Karpas-422 (cell line): ENCODE measurements around the gene MVD. TPM values are rescaled to one million over a fixed set of nuclear protein-coding genes. Genes with fewer than 3 reads are reported as not detected.
A peak's percentile ranks its signal among the peaks of the same experiment; 100 is the strongest.
"Not testable (repeated sequence)": the region's sequence is repeated elsewhere in the genome, so short reads cannot be mapped to it uniquely, and the experiment has no call there.

Experiments
- DNase-seq: peaks from one replicate; pipeline ENCODE4 v3.0.0-alpha.2; 2015
- H2AFZ ChIP-seq: fragments of 200-600 bp; sonication (generic); 2 replicates; pipeline ENCODE4 v1.6.1; 2014; ENCODE audit warnings: antibody characterized with exemption, low read length, mixed read lengths
- H3K27ac ChIP-seq: fragments of 200-600 bp; sonication (generic); 2 replicates; pipeline ENCODE4 v1.5.1; 2014; ENCODE audit warnings: mild to moderate bottlenecking, low read length, moderate library complexity
- H3K27me3 ChIP-seq: fragments of 200-600 bp; sonication (generic); 2 replicates; pipeline ENCODE4 v1.6.1; 2014; ENCODE audit warnings: low read length, mixed read lengths
- H3K36me3 ChIP-seq: fragments of 200-600 bp; sonication (generic); 2 replicates; pipeline ENCODE4 v1.6.1; 2014; ENCODE audit warnings: low read length, mixed read lengths; ENCODE audit not compliant: insufficient read depth
- H3K4me1 ChIP-seq: fragments of 200-600 bp; sonication (generic); 2 replicates; pipeline ENCODE4 v1.6.1; 2014; ENCODE audit warnings: mild to moderate bottlenecking, low read length, mixed read lengths
- H3K4me2 ChIP-seq: fragments of 200-600 bp; sonication (generic); 2 replicates; pipeline ENCODE4 v1.6.1; 2014; ENCODE audit warnings: low read length, low read depth, mild to moderate bottlenecking; ENCODE audit not compliant: poor library complexity, severe bottlenecking
- H3K4me3 ChIP-seq: fragments of 200-600 bp; sonication (generic); 2 replicates; pipeline ENCODE4 v1.5.1; 2014; ENCODE audit warnings: mild to moderate bottlenecking, antibody characterized with exemption, low read length, mixed read lengths
- H3K79me2 ChIP-seq: fragments of 200-600 bp; sonication (generic); 2 replicates; pipeline ENCODE4 v1.6.1; 2014; ENCODE audit warnings: mild to moderate bottlenecking, low read length, mixed read lengths
- H3K9ac ChIP-seq: fragments of 200-600 bp; sonication (generic); 2 replicates; pipeline ENCODE4 v1.6.0; 2014; ENCODE audit warnings: low read length
- H3K9me2 ChIP-seq: fragments of 200-600 bp; sonication (generic), shearing (Covaris generic); replicated peaks from 2 replicates; pipeline ENCODE4 v1.6.0; 2014; ENCODE audit warnings: mild to moderate bottlenecking, low read length, moderate library complexity; ENCODE audit not compliant: insufficient read depth
- H3K9me3 ChIP-seq: fragments of 300-700, 200-600 bp; sonication (generic); 2 replicates; pipeline ENCODE4 v1.6.1; 2014; ENCODE audit warnings: low read length, mixed read lengths
- H4K20me1 ChIP-seq: fragments of 200-600 bp; sonication (generic); 2 replicates; pipeline ENCODE4 v1.6.1; 2014; ENCODE audit warnings: mild to moderate bottlenecking, antibody characterized with exemption, low read length, low read depth; ENCODE audit not compliant: insufficient read depth
- total RNA-seq: library from RNA; depleted of rRNA; stranded (reverse); fragments of >200 nt; shearing (Covaris generic); gene quantifications from 2 replicates; pipeline ENCODE4 v1.2.3, GENCODE V29; 2014; ENCODE audit warnings: low replicate concordance

The MVD gene
- total RNA-seq, 1 experiment from 2014 or later: 35.0 TPM

DNA sequence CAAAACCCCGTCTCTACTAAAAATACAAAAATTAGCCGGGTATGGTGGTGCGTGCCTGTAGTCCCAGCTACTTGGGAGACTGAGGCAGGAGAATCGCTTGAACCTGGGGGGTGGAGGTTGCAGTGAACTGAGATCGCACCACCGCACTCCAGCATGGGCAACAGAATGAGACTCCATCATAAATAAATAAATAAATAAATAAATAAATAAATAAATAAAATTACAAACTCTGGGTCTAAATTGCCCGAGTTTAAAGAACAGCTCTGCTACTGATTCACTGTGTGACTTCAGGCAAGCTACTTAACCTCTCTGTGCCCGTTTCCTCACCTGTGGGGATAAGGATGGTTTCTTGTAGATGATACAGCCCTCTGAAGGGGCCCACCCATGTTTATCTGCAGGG lies 6.6 kb upstream of the MVD start:
- not testable (repeated sequence) for DNase-seq, H4K20me1 ChIP-seq, H3K79me2 ChIP-seq, H3K4me3 ChIP-seq, H3K27me3 ChIP-seq, H3K9me3 ChIP-seq, H2AFZ ChIP-seq, H3K27ac ChIP-seq, H3K9me2 ChIP-seq, H3K36me3 ChIP-seq, H3K9ac ChIP-seq, H3K4me2 ChIP-seq
- peaks cover 12% of the 10 kb centered on the region for H3K4me1 ChIP-seq

DNA sequence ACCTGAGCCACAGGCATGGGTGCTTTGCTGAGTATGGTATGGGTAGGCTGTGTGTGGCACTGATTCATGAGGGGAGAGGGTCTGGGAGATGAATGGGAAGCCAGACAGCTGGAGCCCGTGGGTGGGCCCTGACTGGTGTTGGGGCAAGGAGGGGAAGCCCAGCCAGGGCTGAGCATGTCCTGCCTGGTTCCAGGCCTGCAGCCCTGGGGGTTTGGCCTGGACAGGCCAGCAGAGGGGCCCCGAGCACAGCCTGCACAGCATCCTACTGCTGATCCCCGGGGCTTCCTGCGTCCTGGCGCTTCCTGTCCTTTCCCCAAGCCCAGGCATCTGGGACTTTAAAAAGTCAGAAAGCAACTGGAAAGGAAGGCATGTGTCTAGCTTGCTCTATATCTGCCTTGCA lies 4.6 kb upstream of the MVD start:
- no peaks in the 10 kb centered on the region for H3K9me2 ChIP-seq
- no peaks in the 10 kb centered on the region for H3K36me3 ChIP-seq
- no peak overlapping the region for H3K27ac ChIP-seq
- no peaks in the 10 kb centered on the region for H3K9me3 ChIP-seq
- H3K9ac ChIP-seq: no peak overlapping the region
- peaks cover 20% of the 10 kb centered on the region for H3K4me1 ChIP-seq
- no peak overlapping the region for H3K4me3 ChIP-seq
- DNase-seq: no peak
- H3K27me3 ChIP-seq: no peaks in the 10 kb centered on the region
- peaks cover 13% of the 10 kb centered on the region for H3K79me2 ChIP-seq
- H2AFZ ChIP-seq: no peak overlapping the region
- H3K4me2 ChIP-seq: no peak overlapping the region
- no peaks in the 10 kb centered on the region for H4K20me1 ChIP-seq

DNA sequence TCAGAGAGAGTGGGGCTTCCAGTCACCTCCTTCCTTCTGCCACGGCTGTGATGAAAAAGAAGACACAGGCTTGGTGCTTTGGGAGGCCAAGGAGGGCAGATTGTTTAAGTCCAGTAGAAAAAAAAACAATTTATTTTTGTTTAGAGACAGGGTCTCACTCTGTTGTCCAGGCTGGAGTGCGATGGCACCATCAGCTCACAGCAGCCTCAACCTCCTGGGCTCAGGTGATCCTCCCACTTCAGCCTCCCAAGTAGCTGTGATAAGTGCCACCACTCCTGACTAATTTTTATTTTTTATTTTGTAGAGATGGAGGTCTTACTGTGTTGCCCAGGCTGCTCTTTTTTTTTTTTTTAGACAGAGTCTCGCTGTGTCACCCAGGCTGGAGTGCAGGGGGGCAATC lies 2.7 kb upstream of the MVD start:
- Histone ChIP-seq H2AFZ (no peak overlapping the region), H3K27me3 (no peaks in the 10 kb centered on the region), H3K79me2 (peaks cover 31% of the 10 kb centered on the region), H3K9me2 (no peaks in the 10 kb centered on the region), H3K9me3 (no peaks in the 10 kb centered on the region), H4K20me1 (no peaks in the 10 kb centered on the region), H3K9ac (peak overlapping the region; percentile 41; the same call in 1 of the 2 replicates), H3K4me1 (peaks cover 33% of the 10 kb centered on the region), H3K27ac (peak overlapping the region; percentile 81), H3K4me3 (peak overlapping the region; percentile 5; the same call in 1 of the 2 replicates), H3K36me3 (no peaks in the 10 kb centered on the region), H3K4me2 (peak overlapping the region; percentile 88)
- no peak for DNase-seq

DNA sequence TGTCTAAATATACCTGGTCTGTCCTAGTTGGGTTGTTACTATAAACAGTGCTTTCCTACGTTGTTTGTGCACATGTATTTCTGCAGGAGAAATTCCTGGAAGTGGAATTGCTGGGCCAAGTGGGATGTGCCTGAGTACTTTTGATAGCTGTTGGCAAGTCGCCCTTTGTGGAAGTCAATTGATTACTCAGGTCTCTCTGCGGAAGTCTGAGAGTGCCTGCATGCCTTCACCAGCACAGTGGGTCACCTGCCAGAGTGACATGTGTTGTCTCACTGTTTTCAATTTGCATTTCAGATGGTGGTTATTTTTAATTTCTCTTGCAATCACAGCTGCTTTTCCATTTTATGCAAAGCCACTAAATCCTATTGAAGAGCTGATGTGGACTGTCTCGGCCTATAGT lies 2.3 kb upstream of the MVD start:
- peak; percentile 67 for DNase-seq
- H3K4me1 ChIP-seq: peaks cover 33% of the 10 kb centered on the region
- no peak overlapping the region for H2AFZ ChIP-seq
- H3K9me3 ChIP-seq: no peaks in the 10 kb centered on the region
- H3K79me2 ChIP-seq: peaks cover 33% of the 10 kb centered on the region
- peak overlapping the region; percentile 41 for H3K9ac ChIP-seq
- H3K4me2 ChIP-seq: peak overlapping the region; percentile 88
- no peaks in the 10 kb centered on the region for H3K27me3 ChIP-seq
- H3K36me3 ChIP-seq: no peaks in the 10 kb centered on the region
- H3K4me3 ChIP-seq: peak overlapping the region; percentile 5; the same call in 1 of the 2 replicates
- H3K27ac ChIP-seq: peak overlapping the region; percentile 81
- H3K9me2 ChIP-seq: no peaks in the 10 kb centered on the region
- H4K20me1 ChIP-seq: no peaks in the 10 kb centered on the region

DNA sequence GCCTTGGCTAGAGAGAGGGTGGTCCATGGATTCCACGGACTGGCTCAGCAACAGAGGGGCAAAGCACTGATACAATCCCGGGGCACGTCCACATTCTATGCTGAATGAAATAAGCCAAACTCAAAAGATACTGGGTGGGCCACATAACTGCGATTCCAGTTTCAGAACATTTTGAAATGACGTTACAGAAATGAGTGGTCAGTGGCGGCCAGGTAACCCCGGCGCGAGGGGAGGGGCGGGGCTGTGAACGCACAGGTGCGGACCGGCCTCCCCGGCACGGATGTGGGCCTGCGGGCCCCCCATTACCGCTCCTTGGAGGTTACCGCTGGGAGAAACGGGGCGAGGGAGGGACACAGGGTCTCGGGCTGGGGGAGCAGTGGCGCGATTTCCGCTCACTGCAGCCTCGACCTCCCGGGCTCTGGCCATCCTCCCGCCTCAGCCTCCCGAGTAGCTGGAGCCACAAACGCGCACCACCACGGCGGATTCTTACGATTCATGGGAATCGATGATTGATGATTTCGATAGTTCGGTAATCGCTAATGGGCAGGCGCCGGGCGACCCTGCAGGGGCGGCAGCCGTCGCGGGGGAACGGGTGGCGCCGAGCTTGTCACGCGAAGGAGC lies 559 bp downstream of the MVD start:
- Histone ChIP-seq H3K36me3 (no peaks in the 10 kb centered on the region), H3K4me2 (peak overlapping the region; percentile 83), H3K27me3 (no peaks in the 10 kb centered on the region), H3K9me3 (no peaks in the 10 kb centered on the region), H3K4me3 (peak overlapping the region; percentile 89), H3K4me1 (peaks cover 33% of the 10 kb centered on the region), H2AFZ (peak overlapping the region; percentile 47; the same call in 1 of the 2 replicates), H3K9me2 (no peaks in the 10 kb centered on the region), H3K79me2 (peaks cover 47% of the 10 kb centered on the region), H3K27ac (peak overlapping the region; percentile 64), H4K20me1 (peaks cover 4% of the 10 kb centered on the region; the same call in 1 of the 2 replicates), H3K9ac (peak overlapping the region; percentile 88)
- DNase-seq: peak; percentile 58

DNA sequence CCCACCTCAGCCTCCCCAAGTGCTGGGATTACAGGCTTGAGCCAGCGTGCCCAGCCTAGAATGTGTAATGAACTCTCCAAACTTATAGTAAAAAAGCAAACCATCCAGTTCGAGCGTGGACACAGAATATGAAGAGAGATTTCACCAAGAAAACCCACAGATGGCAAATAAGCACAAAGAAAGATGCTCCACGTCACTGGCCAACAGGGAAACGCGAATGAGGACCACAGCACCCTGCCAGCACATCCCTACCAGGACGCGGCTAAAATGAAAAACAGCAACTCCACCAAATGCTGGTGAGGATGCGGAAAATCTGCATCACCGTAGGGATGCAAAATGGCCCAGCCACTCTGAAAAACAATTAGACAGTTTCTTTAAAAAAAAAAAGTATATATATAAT lies 1.4 kb downstream of the MVD start:
- Histone ChIP-seq H3K36me3 (no peaks in the 10 kb centered on the region), H2AFZ (no peak overlapping the region), H3K27me3 (no peaks in the 10 kb centered on the region), H3K4me1 (peaks cover 33% of the 10 kb centered on the region), H3K27ac (peak overlapping the region; percentile 31), H4K20me1 (peaks cover 4% of the 10 kb centered on the region; the same call in 1 of the 2 replicates), H3K9me2 (no peaks in the 10 kb centered on the region), H3K4me3 (peak overlapping the region; percentile 42; the same call in 1 of the 2 replicates), H3K4me2 (peak overlapping the region; percentile 83), H3K79me2 (peaks cover 47% of the 10 kb centered on the region), H3K9ac (peak overlapping the region; percentile 53), H3K9me3 (no peaks in the 10 kb centered on the region)
- no peak for DNase-seq

DNA sequence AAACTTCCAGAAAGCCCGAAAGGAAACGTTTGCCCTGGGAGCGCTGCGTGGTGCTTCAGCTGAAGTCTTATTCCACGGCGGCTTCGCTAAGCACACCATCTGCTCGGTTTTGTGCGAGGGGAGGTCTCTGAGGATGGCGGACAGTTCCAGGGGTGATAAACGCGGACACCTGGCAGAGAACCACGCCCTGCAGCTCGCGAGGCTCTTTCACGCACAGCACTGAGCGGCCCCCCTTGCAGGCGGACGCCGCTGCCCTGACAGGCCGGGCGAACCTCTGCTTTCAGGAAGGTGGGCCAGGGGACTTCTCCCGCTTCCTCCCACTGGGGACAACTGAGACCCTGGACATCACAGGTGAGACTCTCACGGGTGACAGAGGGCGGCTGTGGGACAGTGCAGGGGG lies 3.7 kb downstream of the MVD start:
- Histone ChIP-seq H3K9me3 (no peaks in the 10 kb centered on the region), H3K79me2 (peaks cover 47% of the 10 kb centered on the region), H3K27me3 (no peaks in the 10 kb centered on the region), H3K36me3 (no peaks in the 10 kb centered on the region), H3K9ac (no peak overlapping the region), H3K4me3 (no peak overlapping the region), H2AFZ (no peak overlapping the region), H3K4me1 (peaks cover 18% of the 10 kb centered on the region), H3K9me2 (no peaks in the 10 kb centered on the region), H3K4me2 (no peak overlapping the region), H4K20me1 (peaks cover 4% of the 10 kb centered on the region; the same call in 1 of the 2 replicates), H3K27ac (no peak overlapping the region)
- DNase-seq: no peak

DNA sequence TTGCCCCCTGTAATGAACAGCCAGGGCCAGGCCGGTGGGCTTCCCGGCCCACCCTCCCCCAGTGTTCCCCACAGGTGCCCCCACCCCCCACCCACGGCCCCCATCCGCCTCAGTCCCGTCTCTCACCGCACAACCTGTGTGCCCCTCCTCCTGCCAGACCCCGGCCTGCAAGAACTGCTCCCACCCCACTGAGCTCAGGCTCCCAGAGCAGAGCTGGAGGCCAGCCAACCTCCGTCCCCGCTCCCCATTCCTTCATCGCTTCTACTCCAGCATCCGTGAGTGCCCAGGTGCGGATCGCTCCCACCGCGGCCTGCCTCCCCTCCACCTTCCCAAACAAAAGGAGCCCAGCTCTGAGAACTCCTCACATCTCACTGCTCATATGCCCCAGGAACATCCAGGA lies 4.2 kb downstream of the MVD start:
- Histone ChIP-seq H3K79me2 (peaks cover 42% of the 10 kb centered on the region), H3K9ac (no peak overlapping the region), H3K36me3 (no peaks in the 10 kb centered on the region)

More for the DNA sequence above, 4.2 kb downstream of the MVD start:
- Histone ChIP-seq H3K9me3 (no peaks in the 10 kb centered on the region), H4K20me1 (peaks cover 4% of the 10 kb centered on the region; the same call in 1 of the 2 replicates), H3K9me2 (no peaks in the 10 kb centered on the region), H3K27ac (no peak overlapping the region), H3K4me1 (peaks cover 13% of the 10 kb centered on the region), H2AFZ (no peak overlapping the region), H3K4me3 (no peak overlapping the region), H3K4me2 (no peak overlapping the region), H3K27me3 (no peaks in the 10 kb centered on the region)
- no peak for DNase-seq
